IPS-20b (cell line): ENCODE results near the gene LCMT2.
A peak's percentile ranks its signal among the peaks of the same experiment; 100 is the strongest.

Experiments used
- H3K27ac ChIP-seq: one replicate; pipeline ENCODE4 v1.5.1; 2013; ENCODE audit warnings: low read length
- H3K27me3 ChIP-seq: 2 replicates; pipeline ENCODE4 v1.6.1; 2013; ENCODE audit warnings: mild to moderate bottlenecking, low read length, inconsistent platforms; ENCODE audit not compliant: insufficient read depth
- H3K36me3 ChIP-seq: 2 replicates; pipeline ENCODE4 v1.6.1; 2013; ENCODE audit warnings: low read depth, mild to moderate bottlenecking, inconsistent platforms, low read length, moderate library complexity; ENCODE audit not compliant: insufficient read depth
- H3K4me1 ChIP-seq: 2 replicates; pipeline ENCODE4 v1.6.1; 2013; ENCODE audit warnings: mild to moderate bottlenecking, control low read depth, inconsistent platforms, low read length, moderate library complexity; ENCODE audit not compliant: insufficient read depth
- H3K4me3 ChIP-seq: 2 replicates; pipeline ENCODE4 v1.5.1; 2013; ENCODE audit warnings: mild to moderate bottlenecking, low read length, inconsistent platforms
- H3K9ac ChIP-seq: 2 replicates; pipeline ENCODE4 v1.6.1; 2013; ENCODE audit warnings: low read depth, mild to moderate bottlenecking, inconsistent platforms, low read length, moderate library complexity
- H3K9me3 ChIP-seq: 2 replicates; pipeline ENCODE4 v1.6.1; 2013; ENCODE audit warnings: mild to moderate bottlenecking, low read depth, low read length, inconsistent platforms; ENCODE audit not compliant: insufficient read depth

The LCMT2 gene

GRCh38 chr15:43346305-43346704 lies 15.9 kb upstream of the LCMT2 start:
- Histone ChIP-seq H3K9me3 (no peaks in the 10 kb centered on the region), H3K27ac (no peak overlapping the region), H3K9ac (no peak overlapping the region), H3K27me3 (no peaks in the 10 kb centered on the region), H3K4me3 (no peak overlapping the region), H3K36me3 (peaks cover 52% of the 10 kb centered on the region), H3K4me1 (no peaks in the 10 kb centered on the region)

GRCh38 chr15:43330780-43331087 lies 361 bp upstream of the LCMT2 start:
- H3K4me3 ChIP-seq, result peak overlapping the region; percentile 85
- H3K4me1 ChIP-seq, result peaks cover 15% of the 10 kb centered on the region
- H3K27ac ChIP-seq, result no peak overlapping the region
- no peaks in the 10 kb centered on the region for H3K27me3 ChIP-seq
- H3K9ac ChIP-seq, result peak overlapping the region; percentile 92; the same call in 1 of the 2 replicates
- peaks cover 28% of the 10 kb centered on the region for H3K36me3 ChIP-seq
- H3K9me3 ChIP-seq, result no peaks in the 10 kb centered on the region

- Histone ChIP-seq H3K9me3 (no peaks in the 10 kb centered on the region), H3K9ac (peak overlapping the region; percentile 92), H3K4me1 (peaks cover 15% of the 10 kb centered on the region), H3K27ac (no peak overlapping the region), H3K4me3 (peak overlapping the region; percentile 85), H3K36me3 (peaks cover 20% of the 10 kb centered on the region), H3K27me3 (peaks cover 7% of the 10 kb centered on the region; the same call in 1 of the 2 replicates)
Measured at GRCh38 chr15:43329217-43329959, 985 bp downstream of the LCMT2 start.

DNA sequence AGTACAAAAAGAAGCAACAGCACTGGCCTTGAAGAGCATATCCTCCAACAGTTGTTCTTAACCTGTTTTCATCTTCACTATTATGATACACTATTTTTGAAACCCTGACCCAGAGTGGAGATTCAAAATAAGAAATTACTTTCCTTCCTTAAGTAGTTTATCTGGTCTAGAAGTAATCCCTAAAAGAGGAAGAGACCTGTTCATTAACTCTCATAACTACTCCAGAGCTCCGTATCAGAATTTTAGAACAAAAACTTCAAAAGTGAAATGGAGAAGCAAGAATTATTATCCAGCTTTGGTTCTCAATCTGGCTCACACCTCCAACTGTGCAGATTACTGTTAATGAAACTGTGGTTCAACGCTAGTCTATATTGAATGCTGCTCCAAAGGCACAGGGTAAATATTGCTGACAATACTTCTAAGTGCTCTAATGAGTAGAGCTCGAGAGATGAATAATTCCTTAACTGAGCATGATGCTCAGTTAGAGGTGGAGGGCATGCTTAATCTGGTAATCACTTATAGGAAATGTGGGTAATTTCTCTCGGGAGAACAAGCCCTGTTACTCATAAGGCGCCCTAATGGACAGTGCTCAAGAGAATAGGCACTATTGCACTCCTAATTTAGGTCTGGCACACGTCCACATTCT lies 5.2 kb downstream of the LCMT2 start:
- Histone ChIP-seq H3K27ac (no peak overlapping the region), H3K4me1 (peaks cover 11% of the 10 kb centered on the region), H3K9me3 (no peaks in the 10 kb centered on the region), H3K9ac (no peak overlapping the region), H3K4me3 (no peak overlapping the region), H3K27me3 (peaks cover 12% of the 10 kb centered on the region), H3K36me3 (peaks cover 13% of the 10 kb centered on the region)

DNA sequence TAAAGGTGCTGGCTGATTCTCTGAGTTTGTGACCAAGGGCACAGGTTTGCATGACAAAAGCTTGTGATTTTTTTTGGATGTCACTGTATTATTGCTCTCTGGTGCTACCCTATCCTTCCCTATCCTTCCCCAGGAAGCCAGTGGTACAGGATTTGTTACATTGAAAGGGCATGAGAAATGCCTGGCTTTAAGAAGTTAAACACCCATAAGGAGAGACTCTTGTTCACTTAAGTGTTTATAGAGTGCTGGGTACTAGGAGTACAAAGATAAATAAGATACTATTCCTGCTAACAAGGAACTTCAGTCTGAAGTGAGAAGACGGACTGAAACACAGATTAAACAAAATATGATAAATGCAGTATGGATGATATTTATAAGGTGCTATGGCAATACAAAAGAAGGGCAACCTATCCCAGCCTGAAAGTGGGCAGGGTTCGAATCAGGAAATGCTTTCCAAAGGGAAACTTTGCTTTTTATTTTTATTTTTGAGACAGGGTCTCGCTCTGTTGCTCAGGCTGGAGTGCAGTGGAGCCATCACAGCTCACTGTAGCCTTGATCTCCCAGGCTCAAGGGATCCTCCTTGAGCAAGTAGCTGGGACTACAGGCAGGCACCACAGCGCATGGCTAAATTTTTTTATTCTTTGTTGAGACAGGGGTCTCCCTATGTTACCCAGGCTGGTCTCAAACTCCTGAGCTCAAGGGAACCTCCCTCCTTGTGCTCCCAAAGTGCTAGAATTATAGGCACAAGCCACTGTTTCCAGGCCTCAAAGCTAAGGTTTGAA lies 11.2 kb downstream of the LCMT2 start:
- H3K4me1 ChIP-seq, result no peaks in the 10 kb centered on the region
- H3K27me3 ChIP-seq, result peaks cover 5% of the 10 kb centered on the region; the same call in 1 of the 2 replicates
- no peak overlapping the region for H3K4me3 ChIP-seq
- no peak overlapping the region for H3K9ac ChIP-seq
- H3K9me3 ChIP-seq, result no peaks in the 10 kb centered on the region
- no peak overlapping the region for H3K27ac ChIP-seq
- no peaks in the 10 kb centered on the region for H3K36me3 ChIP-seq

DNA sequence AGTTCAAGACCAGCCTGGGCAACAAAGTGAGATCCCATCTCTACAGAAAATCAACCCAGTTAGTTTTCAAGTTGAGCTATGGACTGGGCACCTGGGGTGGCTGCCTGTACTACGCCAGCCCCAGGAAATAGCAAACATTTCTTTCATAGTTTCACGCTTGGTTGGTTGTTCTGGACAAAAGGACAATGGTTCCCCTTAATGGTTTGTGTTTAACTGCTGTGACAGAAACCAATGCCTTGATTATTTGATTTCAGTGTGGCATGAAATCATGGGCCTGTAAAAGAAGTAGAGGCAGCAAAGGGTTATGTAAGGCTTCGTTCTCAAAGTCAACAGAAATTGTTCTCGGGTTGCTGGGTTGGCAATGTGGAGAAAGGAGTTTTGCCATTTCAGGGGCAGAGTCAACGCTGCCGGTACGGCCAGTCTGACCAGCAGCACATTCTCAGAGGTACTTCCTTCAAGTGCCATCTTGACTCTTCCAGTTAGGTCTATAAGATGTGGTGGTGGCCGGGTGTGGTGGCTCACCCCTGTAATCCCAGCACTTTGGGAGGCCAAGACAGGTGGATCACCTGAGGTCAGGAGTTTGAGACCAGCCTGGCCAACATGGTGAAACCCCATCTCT lies 12.7 kb downstream of the LCMT2 start:
- Histone ChIP-seq H3K4me1 (no peaks in the 10 kb centered on the region; the same call in 1 of the 2 replicates), H3K4me3 (no peak overlapping the region), H3K9me3 (no peaks in the 10 kb centered on the region), H3K36me3 (no peaks in the 10 kb centered on the region), H3K27me3 (peaks cover 8% of the 10 kb centered on the region), H3K27ac (no peak overlapping the region), H3K9ac (no peak overlapping the region)

GRCh38 chr15:43316971-43317346 lies 13.4 kb downstream of the LCMT2 start:
- H3K4me3 ChIP-seq, result no peak overlapping the region
- H3K36me3 ChIP-seq, result no peaks in the 10 kb centered on the region
- H3K9me3 ChIP-seq, result no peaks in the 10 kb centered on the region
- no peak overlapping the region for H3K27ac ChIP-seq
- peaks cover 13% of the 10 kb centered on the region for H3K27me3 ChIP-seq
- no peaks in the 10 kb centered on the region; the same call in 1 of the 2 replicates for H3K4me1 ChIP-seq
- no peak overlapping the region for H3K9ac ChIP-seq

DNA sequence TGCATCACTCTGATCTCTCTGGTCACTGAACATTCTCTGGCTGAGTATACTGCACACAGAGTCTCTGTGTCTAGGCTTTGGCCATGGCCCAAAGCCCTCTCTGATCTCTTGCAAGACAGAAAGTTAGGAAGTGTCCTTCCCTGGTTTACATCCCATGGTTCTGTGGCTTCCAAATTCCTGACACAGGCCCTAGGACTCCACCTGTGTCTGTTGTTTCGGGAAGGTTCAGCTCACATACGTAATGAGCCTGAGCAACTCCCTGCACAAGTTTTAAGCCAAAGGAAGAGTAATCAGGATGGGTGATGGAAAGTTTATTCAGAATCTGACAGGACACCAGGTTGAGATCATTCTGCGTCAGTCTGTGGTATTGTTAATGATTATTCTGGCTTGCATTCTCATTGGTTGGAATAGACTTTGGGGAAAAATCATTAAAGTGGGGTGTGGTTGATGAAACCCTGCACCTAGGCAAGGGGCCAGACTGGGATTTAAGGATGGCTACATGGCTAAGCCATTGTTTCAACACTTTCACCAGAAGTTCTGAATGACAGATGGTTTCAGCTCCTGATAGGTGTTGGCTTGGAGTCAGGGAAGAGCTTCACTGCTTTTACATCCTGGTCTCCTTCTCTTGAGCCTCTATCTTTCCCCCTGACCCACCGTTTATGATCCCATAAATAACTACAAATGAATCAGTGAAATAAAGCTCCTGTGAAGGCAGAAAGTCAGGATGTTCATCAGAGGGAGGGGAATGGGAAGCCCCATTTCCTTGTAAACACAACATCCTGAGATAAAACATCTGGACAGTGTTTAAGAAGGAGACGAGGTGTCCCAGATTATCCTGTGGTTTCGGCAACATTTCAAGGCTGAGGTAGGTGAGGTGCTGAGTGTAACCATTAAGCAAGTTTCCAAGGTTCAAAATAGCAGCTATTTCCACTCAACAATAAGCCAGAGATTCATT lies 14.1 kb downstream of the LCMT2 start:
- Histone ChIP-seq H3K4me3 (no peak overlapping the region), H3K4me1 (no peaks in the 10 kb centered on the region; the same call in 1 of the 2 replicates), H3K27ac (no peak overlapping the region), H3K27me3 (peaks cover 8% of the 10 kb centered on the region), H3K9me3 (no peaks in the 10 kb centered on the region), H3K9ac (no peak overlapping the region), H3K36me3 (no peaks in the 10 kb centered on the region)

DNA sequence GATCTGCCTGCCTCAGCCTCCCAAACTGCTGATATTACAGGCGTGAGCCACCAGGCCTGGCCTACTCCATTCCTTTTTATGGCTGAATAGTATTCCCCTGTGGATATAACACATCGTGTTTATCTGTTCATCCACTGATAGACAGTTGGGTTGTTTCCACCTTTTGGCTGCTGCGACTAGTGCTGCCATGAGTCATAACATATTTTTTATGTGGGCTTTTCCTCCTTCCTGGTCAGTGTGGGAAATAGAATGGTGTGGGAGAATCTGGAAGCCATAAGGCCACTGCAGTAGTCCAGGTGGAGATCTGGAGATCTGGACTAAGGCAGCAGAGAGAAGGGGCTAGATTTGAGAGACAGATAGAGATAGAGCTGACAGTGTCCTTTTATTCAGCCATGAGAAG lies 16.2 kb downstream of the LCMT2 start:
- Histone ChIP-seq H3K27ac (no peak overlapping the region), H3K36me3 (no peaks in the 10 kb centered on the region), H3K9me3 (no peaks in the 10 kb centered on the region), H3K27me3 (peaks cover 21% of the 10 kb centered on the region), H3K4me3 (no peak overlapping the region), H3K4me1 (no peaks in the 10 kb centered on the region; the same call in 1 of the 2 replicates), H3K9ac (no peak overlapping the region)

GRCh38 chr15:43312378-43312777 lies 18.0 kb downstream of the LCMT2 start:
- H3K36me3 ChIP-seq, result no peaks in the 10 kb centered on the region
- no peaks in the 10 kb centered on the region for H3K9me3 ChIP-seq
- H3K9ac ChIP-seq, result no peak overlapping the region

More at GRCh38 chr15:43312378-43312777, 18.0 kb downstream of the LCMT2 start:
- no peaks in the 10 kb centered on the region; the same call in 1 of the 2 replicates for H3K4me1 ChIP-seq
- H3K4me3 ChIP-seq, result no peak overlapping the region
- peaks cover 25% of the 10 kb centered on the region for H3K27me3 ChIP-seq
- H3K27ac ChIP-seq, result no peak overlapping the region
